GM12874 (cell line): ENCODE measurements around the gene HSD3B7.

Source experiments
- TF ChIP-seq, protein P1 (sequence below): IDR thresholded peaks from 2 replicates; pipeline ENCODE4 v1.5.1; 2011; ENCODE audit warnings: low read depth, mild to moderate bottlenecking, control low read depth, low read length, moderate library complexity; ENCODE audit not compliant: insufficient read depth

HSD3B7 gene

DNA sequence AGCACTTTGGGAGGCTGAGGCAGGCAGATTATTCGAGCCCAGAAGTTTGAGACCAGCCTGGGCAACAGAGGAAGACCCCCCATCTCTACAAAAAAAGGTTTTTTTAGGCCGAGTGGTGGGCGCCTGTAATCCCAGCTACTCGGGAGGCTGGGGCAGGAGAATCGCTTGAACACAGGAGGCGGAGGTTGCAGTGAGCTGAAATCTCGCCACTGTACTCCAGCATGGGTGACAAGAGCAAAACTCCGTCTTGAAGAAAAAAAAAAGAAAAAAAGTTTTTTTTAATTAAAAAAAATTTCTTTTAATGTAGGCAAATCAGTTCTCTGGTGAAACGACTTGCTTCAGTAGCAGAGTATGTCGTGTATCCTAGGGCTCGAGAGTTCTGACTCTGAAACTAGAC is 10.9 kb downstream of the HSD3B7 start:
- TF ChIP-seq, protein P1, sequence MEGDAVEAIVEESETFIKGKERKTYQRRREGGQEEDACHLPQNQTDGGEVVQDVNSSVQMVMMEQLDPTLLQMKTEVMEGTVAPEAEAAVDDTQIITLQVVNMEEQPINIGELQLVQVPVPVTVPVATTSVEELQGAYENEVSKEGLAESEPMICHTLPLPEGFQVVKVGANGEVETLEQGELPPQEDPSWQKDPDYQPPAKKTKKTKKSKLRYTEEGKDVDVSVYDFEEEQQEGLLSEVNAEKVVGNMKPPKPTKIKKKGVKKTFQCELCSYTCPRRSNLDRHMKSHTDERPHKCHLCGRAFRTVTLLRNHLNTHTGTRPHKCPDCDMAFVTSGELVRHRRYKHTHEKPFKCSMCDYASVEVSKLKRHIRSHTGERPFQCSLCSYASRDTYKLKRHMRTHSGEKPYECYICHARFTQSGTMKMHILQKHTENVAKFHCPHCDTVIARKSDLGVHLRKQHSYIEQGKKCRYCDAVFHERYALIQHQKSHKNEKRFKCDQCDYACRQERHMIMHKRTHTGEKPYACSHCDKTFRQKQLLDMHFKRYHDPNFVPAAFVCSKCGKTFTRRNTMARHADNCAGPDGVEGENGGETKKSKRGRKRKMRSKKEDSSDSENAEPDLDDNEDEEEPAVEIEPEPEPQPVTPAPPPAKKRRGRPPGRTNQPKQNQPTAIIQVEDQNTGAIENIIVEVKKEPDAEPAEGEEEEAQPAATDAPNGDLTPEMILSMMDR: no peak

DNA sequence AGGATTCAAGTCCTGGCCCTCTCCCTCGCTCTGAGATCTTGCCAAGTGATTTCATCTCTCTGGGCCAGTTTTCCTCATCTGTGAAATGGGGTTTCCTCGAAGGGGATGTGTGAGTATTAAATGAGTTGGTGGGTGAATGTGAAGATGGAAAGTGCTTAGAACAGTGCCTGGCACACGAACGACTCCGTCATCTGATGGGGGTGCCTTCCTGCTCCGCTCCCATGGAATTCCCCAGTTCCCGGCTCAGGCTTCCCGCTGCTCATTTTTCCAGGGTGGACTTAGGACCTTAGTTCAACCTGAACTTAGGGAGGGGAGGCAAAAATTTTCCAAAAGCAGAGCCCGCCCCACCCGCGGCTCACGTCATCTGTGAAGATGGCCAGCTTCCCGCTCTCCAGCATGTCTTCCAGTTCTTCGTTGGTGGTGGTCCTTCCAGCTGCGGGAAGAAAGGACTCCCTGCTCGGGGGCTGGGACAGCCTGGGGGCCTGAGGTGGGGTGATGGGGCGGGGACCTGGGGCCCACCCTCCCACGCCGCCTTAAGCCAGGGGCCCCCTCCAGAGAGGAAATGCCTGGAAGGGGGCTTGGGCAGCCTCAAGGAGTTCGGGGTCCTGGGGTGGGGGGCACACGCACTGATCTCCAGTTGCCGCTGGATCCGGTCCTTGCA is 11.4 kb downstream of the HSD3B7 start:
- TF ChIP-seq, protein P1: no peak

DNA sequence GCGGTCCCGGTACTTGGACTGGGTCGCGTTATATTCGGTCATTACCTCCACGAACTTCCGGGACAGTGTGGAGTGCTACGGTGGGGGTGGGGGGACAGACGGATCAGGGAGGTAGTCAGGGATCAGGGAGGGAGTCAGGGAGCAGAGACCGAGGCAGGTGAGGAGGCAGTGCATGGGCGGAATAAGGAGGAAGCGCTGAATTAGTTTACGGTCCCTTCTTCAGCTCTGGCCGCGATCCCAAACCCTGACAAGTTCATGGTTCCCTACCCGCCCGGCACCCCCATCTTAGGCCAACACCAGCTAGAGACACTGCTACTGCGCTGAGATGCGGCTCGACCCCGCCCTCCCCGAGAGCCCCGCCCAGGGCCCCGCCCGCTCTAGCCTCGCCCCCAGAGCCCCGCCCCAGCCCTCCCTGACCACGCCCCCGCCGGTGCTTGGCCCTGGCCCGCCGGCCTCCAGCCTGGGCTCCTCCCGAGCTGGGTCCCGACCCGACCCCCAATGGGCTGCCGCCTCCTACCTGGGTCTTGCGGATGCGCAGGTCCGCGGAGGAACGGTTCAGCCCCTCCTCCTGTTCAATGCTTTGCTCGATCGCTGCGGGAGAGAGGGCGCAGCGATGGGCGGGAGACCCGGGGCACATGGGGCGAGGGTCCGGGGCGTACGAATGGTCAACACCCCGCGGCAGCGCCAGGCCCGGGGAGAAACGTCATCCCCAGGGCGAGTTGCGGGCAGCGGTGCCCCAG is 12.1 kb downstream of the HSD3B7 start:
- TF ChIP-seq, protein P1: no peak

DNA sequence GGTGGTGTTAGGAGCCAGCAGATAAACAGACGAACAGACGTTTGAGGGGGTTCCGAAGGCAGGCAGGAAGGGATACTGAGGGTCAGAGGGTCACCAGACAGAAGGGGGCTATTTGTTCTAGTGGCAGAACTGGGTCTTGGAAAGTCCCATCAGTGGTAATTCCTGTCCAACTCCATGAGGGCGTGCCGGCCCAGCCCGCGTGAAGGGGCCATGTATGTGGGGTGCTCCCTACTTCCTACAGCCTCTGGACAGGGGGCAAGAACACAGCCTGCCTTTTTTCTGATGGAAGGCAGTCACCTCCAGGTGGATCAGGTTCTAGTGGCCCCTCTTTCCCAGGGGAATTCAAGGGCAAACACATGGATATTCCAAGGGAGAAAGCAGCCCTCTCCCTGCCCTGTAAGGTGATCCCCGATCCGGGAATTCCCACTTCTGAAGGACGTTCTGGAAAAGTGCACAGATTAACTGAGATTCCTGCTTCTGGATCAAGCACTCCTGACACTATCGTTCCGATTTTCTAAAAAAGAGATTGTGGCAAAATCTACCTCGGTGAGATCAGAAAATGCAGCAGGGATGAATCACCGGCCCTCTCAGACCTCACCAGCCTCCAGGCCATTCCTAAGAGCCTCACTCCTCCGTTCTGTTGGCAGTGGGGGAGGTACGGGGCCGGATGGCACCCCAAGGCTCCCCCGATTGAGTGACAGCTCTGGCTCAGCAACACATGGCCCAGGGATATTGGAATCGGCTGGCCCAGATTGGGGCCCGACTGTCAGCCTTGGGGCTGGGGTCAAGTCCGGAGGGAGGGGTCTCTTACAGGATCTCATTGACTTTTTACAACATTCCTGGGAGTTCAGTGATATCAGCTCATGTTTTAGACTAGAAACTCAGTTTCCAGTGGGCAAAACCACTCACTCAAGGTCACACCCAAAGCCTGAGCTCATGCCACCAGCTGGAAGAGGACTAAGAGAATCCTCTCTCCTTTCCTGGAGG is 13.0 kb downstream of the HSD3B7 start:
- TF ChIP-seq, protein P1: no peak

DNA sequence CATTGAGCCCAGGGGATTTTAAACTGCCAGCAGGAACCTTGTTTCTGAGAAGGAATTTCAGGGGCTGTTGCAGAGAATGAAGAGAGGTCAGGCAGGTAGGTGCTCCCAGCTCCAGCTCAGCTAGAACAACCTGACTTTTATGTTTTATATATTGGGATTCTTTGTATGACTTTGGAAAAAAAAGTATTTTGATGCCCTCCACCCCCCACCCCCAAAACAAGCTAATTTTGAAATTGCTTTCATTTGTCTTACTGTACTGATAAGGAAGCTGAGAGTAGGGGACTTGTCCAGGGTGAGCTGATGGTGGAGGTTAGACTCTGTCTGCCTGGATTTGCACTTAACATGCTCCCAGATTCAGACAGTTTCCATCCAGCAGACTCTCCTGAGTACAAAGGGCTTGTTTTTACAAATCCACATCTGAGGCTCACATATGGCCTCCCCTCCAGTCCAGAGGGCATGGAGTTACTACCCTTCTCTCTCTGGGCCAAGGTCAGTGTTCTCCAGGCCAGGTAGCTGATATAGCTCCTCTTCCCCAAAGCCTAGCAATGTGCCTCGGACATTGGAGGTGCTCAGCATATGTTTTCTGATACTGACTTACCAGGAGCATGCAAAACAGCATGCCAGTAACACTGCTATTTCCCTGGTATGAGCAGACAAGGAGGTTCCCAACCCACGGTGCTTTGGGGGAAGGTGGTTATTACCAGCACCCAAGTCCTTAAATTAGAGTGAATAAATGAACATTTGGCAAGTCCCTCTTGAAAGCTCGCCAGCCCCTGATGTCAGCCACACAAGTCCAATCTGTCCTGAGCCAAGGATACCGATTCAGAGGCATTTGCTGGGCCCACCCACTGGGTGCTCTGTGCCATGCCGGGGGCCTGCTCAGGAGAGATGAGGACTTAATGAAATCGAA is 14.1 kb downstream of the HSD3B7 start:
- TF ChIP-seq, protein P1: no peak

DNA sequence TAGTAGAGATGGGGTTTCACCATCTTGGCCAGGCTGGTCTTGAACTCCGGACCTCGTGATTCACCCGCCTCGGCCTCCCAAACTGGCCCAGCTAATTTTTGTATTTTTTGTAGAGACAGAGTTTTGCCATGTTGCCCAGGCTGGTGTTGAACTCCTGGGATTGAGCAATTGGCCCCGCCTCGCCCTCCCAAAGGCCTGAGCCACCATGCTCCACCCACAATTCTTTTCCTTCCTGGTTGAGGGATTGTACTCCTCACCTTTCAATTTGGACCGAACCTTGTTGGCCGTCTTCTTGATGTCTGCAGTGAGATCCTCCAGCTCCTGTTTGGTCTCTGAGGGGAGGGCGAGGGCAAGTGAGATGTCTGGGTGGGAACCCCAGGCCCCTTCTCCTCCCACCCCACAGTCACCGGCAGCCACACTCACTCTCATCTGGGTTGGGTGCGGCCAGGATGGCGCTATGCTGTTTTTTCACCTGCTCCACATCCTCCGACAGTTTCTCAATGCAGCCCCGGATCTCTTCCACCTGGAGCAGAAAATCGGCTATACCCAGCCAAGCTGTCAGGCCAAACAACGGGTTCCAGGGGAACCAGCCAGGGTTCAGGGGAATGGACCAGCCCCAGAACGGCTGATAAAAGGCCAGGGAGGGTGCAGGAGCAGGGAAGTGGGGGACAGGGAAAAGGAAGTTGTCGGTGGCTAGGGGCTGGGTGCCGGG is 15.8 kb downstream of the HSD3B7 start:
- TF ChIP-seq, protein P1: no peak
